Mesodermal cell (in vitro differentiated cells): ENCODE measurements around the gene LKAAEAR1.

Source experiments
- H3K27ac ChIP-seq: 2 replicates; pipeline ENCODE4 v1.7.0; 2013; ENCODE audit warnings: mild to moderate bottlenecking, low read depth, low read length, moderate library complexity; ENCODE audit not compliant: severe bottlenecking
- H3K36me3 ChIP-seq: 2 replicates; pipeline ENCODE4 v1.7.1; 2013; ENCODE audit warnings: mild to moderate bottlenecking, low read length, moderate library complexity; ENCODE audit not compliant: control insufficient read depth, insufficient read depth
- H3K4me1 ChIP-seq: one replicate; pipeline ENCODE4 v1.7.1; 2013; ENCODE audit warnings: mild to moderate bottlenecking, low read length; ENCODE audit not compliant: insufficient read depth, control insufficient read depth, poor library complexity, severe bottlenecking
- H3K4me3 ChIP-seq: 2 replicates; pipeline ENCODE4 v1.7.0; 2013; ENCODE audit warnings: low read length, control low read depth, mild to moderate bottlenecking; ENCODE audit not compliant: insufficient read depth, poor library complexity, severe bottlenecking; ENCODE audit errors: extremely low read depth
- H3K9me3 ChIP-seq: 2 replicates; pipeline ENCODE4 v1.7.1; 2013; ENCODE audit warnings: mild to moderate bottlenecking, low read length, moderate library complexity; ENCODE audit not compliant: control insufficient read depth
- WGBS, 2 experiments: methylation state at CpG; one replicate each; pipeline ENCODE4 v1.1.5; 2013; ENCODE audit warnings: missing lambda C conversion rate in 2 of 2; ENCODE audit not compliant: insufficient coverage in 2 of 2; 5-methylcytosine and 5-hydroxymethylcytosine counted together

The LKAAEAR1 gene

DNA sequence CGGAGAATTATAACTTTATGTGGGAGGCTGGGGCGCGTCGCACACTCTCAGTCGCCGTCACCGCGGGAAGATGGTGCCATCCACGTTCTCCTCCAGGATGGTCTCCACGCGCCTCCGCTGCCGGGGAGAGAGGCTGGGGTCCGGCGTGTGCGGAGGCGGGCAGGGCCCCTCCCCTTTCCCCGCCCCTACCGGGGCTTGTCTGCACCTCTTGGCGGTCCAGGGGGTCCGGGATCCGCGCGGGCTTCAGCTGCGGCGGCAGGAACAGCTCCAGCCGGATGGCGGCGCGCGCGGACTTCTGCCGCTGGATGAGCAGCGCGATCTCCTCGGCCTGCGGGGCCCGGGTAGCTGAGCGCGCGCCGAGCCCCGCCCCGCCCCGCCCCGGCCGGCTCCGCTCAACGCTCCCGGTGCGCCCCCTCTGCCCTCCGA is 807 bp downstream of the LKAAEAR1 start:
- WGBS, 2 experiments = 3 to 4% methylated on average over 29 to 42 of the region's 52 CpGs
- Histone ChIP-seq H3K36me3 (no peaks in the 10 kb centered on the region), H3K27ac (no peak overlapping the region), H3K4me3 (peak overlapping the region; percentile 44), H3K4me1 (peaks cover 9% of the 10 kb centered on the region), H3K9me3 (peaks cover 4% of the 10 kb centered on the region)

DNA sequence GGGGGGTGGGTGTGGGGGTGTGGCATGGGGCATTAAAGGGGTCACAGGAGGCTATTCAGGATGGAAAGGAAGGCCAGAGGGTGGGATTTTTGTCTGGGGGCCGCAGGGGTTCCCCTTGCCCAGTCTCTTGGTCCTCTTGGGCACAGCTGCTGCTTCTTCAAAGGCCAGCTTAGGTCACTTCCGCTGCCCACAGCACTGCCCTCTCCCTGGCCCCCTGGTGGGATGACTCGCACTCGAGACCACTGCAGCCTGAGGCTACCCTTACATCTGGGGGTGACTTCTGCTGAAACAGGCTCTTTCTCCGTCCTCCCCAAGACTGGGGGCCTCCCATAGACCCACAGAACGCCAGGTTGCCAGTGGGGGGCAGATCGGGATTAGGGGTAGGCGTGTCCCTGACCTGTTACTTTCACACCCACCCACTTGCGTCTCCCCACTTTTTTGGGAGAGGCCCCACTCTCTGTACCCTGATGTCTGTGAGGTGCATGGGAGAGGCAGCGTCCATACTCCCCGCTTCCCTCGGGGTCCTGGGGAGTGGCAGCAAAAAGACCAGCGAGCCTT is 1.3 kb downstream of the LKAAEAR1 start:
- 25 to 32% methylated on average over 7 to 11 of the region's 13 CpGs for WGBS, 2 experiments
- H3K4me1 ChIP-seq = peaks cover 11% of the 10 kb centered on the region
- no peak overlapping the region for H3K27ac ChIP-seq
- peaks cover 4% of the 10 kb centered on the region for H3K9me3 ChIP-seq
- no peaks in the 10 kb centered on the region for H3K36me3 ChIP-seq
- H3K4me3 ChIP-seq = no peak overlapping the region

DNA sequence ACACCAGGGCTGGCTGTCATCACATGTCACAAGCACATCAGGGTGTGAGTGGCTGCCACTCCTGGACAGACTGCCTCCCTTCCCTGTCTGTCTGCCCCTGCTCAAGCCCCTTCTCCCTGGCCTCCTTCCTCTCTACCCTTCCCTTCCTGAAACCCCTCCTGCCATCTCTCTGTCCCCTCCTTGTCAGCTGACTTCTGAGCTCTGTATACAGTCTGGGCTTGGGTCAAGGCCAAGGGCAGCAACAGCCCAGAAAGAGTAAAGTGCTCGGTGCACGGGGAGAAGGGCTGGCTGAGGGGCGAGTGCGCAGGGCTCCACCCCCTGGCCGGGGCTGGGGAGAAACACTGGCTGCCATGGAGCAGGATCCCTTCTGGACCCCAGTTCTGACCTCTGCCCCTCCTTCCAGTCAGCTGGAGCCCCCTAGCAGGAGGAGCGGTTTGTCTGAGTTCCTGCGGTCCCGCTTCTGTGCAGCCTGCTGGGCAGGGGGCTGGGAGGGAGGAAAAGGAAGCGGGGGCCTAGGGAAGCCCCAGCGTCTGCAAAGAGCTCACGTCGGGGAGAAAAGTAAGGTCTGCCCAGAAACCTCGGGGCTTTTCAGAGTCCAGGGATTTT is 2.0 kb downstream of the LKAAEAR1 start:
- Histone ChIP-seq H3K4me3 (no peak overlapping the region), H3K36me3 (no peaks in the 10 kb centered on the region), H3K4me1 (peaks cover 11% of the 10 kb centered on the region), H3K27ac (no peak overlapping the region), H3K9me3 (peaks cover 4% of the 10 kb centered on the region)
- 21 to 28% methylated on average over 12 of the region's 13 CpGs for WGBS, 2 experiments

DNA sequence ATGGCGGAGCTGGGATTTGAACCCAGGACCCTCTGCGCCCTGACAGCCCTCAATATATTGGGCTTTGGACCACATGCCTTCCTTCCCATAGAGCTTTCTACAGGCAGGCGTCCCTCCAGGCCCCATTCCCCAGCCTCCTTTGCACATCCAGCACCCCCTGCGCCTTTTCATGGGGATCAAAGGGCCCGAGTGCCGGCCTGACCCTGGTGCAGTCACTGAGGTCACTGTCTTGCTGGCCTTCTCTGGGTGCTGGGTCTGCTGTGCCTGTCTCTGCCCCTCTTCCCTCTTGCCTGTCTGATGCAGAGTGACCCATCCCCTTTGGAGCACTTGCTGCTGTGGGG is 2.6 kb downstream of the LKAAEAR1 start:
- Histone ChIP-seq H3K4me3 (no peak overlapping the region), H3K4me1 (peaks cover 11% of the 10 kb centered on the region), H3K9me3 (peaks cover under 1% of the 10 kb centered on the region), H3K36me3 (no peaks in the 10 kb centered on the region), H3K27ac (no peak overlapping the region)
- 97% methylated on average over 6 of the region's 6 CpGs for WGBS, 2 experiments

DNA sequence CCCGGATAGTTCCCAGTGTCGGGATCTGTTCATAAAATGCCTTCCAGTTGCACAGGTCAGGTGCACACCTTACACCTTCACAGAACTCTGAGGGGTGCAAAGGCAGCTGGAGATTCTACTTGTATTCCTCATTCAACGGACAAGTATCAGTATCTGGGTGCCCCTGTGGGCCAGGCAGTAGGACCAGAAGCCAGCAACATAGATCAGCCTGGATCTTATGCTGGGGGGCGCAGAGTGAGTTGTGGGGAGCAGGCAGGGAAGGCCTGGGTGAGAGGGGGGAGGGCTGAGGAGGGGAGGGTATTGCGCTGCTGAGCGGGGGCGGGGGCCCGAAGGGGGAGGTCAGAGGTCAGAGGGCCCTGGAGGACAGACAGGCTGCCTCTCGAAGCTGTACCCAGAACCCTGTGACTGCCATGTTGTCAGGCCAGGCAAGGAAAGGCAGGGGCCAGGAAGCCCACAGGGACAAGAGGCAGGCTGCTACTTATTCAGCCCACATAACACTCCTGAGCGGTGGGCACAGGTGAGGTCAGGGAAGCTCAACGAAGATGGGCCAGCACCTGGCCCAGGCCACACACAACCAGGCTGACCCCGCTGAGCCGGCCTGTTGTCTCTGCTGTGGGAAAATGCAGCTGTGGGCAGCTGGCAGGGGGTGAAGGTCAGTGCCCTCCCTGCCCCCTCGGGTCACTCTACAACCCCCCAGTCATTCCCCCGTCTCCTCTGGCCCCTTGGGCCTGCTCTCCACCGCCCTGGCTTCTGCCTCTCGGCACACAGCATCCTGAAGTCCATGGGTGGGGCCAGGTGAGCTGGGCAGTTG is 3.2 kb downstream of the LKAAEAR1 start:
- 86 to 92% methylated on average over 10 to 14 of the region's 17 CpGs for WGBS, 2 experiments
- Histone ChIP-seq H3K9me3 (no peaks in the 10 kb centered on the region), H3K4me3 (peak overlapping the region; percentile 47), H3K36me3 (no peaks in the 10 kb centered on the region), H3K27ac (no peak overlapping the region), H3K4me1 (peaks cover 11% of the 10 kb centered on the region)

DNA sequence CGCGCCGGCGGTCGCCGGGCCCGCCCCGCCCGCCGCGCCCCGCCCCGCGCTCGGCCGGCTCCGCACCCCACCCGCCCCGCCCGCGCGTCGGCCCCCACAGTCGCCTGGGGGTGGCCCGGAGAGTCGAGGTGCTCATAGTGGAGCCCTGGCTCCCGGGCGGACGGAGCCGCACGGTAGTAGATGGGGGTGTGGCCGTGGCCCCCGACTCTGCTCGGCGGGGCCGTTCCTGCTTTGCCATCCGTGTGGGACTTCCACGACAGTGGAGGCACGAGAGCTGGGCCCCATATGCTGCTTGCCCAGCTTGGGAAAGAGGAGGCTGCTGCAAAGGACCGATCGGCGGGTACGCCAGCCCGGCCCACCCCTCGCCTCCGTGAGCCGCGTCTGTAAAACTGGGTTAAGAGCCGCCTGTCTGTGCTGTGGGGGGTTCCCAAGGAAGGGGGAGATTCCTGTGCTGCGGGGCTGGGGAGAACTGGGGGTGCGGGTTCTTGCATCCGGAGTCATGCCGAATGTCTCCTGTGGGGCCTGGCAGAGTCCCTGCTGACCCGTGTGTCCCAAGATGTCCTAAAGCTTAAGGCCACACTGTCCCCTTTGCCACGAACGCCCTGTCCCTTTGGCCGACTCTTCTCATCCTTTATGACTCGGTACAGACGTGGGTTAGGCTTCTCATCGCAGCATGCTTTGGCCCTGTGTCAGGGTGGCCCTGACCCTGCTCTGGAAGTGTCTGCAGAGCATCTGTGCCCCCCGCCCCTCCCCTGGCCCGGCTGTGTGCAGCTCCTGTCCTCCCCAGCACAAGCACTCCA is 4.0 kb downstream of the LKAAEAR1 start, which contains the start of gene OPRL1:
Gene OPRL1, plus strand, starts transcription at position 70 of the 800 bp plus-strand sequence. CDS start 12,639 bp downstream, outside the sequence.
- Histone ChIP-seq H3K36me3 (no peaks in the 10 kb centered on the region), H3K27ac (no peak within 1 kb of the TSS), H3K9me3 (no peaks in the 10 kb centered on the region), H3K4me1 (peaks cover 11% of the 10 kb centered on the region), H3K4me3 (peak within 1 kb of the TSS; percentile 65)
- WGBS, 2 experiments = 11 to 22% methylated on average over 27 to 53 of the region's 62 CpGs

DNA sequence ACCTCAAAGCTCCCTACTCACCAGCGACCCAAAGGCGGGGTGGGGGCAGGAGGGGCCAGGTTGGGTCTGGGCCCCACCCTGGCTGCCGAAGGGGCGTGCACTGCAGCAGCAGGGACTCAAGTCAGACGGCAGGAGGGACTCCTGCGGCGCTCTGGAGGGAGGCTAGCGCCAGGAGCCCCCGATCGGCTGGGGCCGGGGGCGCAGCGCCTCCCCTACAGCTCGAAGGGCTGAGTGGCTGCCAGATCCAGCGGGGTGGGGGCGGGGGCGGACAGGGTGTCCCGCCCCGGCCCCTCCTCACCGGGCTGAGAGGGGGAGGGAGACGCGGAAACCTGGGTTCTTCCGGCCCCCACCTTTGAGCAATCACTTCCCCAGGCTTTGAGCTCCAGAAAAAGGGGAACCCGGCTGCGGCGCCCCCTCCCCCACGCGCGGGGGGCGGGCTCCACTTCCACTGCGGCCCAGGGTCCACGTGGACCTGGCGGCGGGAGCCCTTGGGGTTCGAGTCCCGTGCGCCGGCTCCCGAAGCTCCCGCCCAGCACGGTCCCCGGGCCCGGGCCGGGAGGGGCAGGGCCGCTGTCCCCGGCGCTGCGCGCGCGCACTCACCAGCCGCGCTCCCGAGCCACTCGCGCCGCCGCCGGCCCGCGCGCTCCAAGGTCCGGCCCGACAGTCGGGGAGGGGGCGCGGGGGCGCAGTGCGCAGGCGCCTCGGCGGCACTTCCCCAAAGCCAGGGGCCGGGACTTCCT is 4.8 kb downstream of the LKAAEAR1 start, which contains the start of gene RGS19:
Gene RGS19, minus strand, starts transcription at position 246 of the 740 bp plus-strand sequence. CDS start 2,632 bp downstream, outside the sequence.
- 1% methylated on average over 28 to 49 of the region's 73 CpGs for WGBS, 2 experiments
- H3K9me3 ChIP-seq = no peaks in the 10 kb centered on the region
- H3K27ac ChIP-seq = no peak within 1 kb of the TSS
- H3K4me1 ChIP-seq = peaks cover 9% of the 10 kb centered on the region
- H3K4me3 ChIP-seq = peak within 1 kb of the TSS; percentile 65
- no peaks in the 10 kb centered on the region for H3K36me3 ChIP-seq

DNA sequence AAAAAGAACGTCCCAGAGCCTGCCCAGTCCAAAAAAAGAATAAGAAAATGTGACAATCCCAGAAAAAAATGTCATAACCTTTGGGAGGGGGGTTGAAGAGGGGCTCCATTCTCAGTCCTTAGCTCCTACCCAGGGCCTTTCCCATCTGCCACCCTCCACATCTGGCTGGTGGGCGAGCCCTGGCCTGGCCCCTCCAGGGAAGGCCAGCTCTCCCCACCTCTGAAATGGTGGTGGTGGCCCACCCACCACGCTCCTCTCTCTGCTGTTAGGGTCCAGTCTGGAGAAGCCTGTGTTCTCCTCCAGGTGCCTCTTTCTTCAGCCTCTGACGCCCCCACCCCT is 5.3 kb downstream of the LKAAEAR1 start:
- no peaks in the 10 kb centered on the region for H3K36me3 ChIP-seq
- H3K9me3 ChIP-seq = no peaks in the 10 kb centered on the region
- peaks cover 8% of the 10 kb centered on the region for H3K4me1 ChIP-seq
- H3K27ac ChIP-seq = no peak overlapping the region
- H3K4me3 ChIP-seq = peak overlapping the region; percentile 65
- WGBS, 2 experiments = 66% methylated on average over 2 of the region's 4 CpGs; no CpG with 5 or more reads in 1 of the 2 experiments

DNA sequence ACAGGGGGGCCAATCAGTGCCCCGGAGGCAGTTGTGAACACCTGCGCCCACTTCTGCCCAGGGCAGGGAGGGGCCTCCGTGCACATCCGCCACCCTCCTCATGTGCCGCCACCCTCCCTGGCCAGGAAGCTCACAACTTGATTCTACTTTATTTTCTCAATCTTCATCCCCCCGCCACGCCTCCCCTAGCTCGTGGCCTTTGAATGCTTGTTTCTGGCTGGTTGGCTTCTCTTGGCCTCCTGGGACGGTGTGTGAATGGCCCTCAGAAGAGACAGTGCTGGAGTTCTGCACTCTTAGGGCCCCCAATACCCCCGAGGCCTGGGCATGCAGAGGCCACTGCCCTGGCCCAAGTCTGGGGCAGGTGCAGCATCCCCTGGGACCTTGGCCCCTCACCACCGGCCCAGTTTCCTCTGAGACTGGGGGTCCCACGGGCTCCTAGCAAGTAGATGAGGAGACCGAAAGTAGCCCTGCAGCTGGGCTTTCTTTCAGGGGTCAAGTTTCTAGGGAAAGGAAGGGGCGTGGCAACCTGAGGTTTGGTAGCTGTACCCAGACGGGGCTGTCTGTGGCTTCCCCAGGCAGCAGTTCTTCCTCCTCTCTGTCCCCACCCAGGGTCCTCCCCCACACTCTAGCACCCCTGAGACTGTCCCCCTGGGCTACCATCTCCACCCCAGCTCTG is 6.2 kb downstream of the LKAAEAR1 start:
- H3K4me3 ChIP-seq = no peak overlapping the region
- H3K9me3 ChIP-seq = no peaks in the 10 kb centered on the region
- H3K36me3 ChIP-seq = peaks cover 5% of the 10 kb centered on the region
- no peak overlapping the region for H3K27ac ChIP-seq
- H3K4me1 ChIP-seq = peaks cover 8% of the 10 kb centered on the region
- 80 to 89% methylated on average over 8 to 15 of the region's 15 CpGs for WGBS, 2 experiments
